CD1c-positive myeloid dendritic cell (primary cell): ENCODE results near the gene GTPBP2.

Experiments
- DNase-seq: peaks from one replicate; pipeline ENCODE4 v3.0.0-alpha.2; 2016; ENCODE audit errors: extremely low spot score

The GTPBP2 gene

DNA sequence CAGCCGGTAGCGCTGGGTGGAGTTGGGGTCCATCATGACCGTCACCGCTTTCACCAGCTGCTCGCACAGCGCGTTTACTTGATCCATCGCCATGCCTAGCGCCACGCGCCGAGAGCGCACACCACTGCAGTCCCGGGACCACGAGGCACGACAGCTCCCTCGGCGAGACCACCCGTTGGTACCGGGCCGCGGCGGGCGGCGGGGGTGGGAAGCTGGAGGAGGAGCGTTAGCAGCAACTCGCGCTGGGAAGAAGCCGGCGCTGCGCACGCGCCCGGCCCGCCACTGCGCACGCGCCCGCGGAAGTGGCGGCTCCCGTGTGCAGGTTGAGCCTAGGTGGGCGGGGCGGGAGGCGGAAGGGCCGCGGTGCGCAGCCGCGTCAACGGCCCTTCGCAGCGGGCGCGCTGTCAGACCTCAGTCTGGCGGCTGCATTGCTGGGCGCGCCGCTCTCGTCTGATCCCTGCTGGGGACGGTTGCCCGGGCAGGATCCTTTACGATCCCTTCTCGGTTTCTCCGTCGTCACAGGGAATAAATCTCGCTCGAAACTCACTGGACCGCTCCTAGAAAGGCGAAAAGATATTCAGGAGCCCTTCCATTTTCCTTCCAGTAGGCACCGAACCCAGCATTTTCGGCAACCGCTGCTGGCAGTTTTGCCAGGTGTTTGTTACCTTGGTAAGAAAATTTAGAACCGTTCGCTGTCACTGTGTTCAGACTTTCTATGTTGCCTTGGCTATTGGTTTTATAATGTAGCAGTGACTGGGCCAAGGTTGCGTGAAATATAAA is 53.1 kb downstream of the GTPBP2 start, which contains the start of the genes POLH and XPO5:
TSS of gene POLH (plus strand) at position 414 of the 780 bp plus-strand sequence. CDS start 6,135 bp downstream, outside the sequence.
TSS of gene XPO5 (minus strand) at position 267 of the 780 bp plus-strand sequence. CDS start at position 93, 174 bp downstream.
- peak; percentile 97 for DNase-seq

DNA sequence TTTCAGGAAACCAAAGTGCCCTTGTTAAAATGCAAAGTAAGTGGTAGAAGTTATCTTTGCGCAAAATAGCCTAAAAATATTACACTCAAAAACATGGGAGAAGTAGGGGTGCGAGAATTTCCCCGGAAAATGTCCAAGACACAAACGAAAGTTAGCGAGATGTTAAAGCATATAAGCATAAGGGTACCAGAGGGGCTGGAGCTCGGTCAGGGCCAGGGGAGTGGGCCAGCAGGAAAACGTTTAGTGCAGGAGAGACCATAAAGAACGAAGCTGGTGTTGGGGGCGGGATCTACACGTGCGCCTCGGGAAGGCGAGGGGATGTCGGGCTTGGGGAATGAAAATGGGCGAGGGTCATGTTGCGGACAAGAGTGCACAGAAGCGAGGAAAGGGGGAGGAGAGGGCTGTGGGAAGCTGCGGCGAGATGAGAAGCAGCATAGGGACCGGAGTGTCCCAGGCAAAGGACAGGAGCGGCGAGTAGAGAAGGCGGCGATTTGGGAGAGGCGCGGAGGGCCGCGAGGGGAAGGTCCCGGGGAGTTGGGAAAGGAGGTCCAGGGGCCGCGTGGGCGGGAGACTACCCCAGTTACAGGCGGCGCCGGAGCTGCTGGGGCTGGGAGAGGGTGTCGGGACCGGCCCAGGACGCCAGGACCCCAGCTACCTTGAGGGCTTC is 53.8 kb downstream of the GTPBP2 start:
- peak; percentile 64 for DNase-seq

DNA sequence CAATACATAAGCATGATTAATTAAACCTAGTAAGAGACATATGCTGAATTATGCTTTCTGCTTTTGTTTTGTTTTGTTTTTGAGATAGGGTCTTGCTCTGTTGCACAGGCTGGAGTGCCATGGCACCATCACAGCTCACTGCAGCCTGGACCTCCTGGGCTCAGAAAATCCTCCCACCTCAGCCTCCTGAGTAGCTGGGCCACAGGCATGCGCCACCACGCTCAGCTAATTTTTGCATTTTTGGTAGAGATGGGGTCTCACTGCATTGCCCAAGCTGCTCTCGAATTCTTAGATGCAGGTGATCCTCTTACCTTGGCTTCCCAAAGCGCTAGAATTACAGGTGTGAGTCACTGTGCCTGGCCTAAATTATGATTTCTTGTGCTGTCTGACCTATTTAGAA is 57.0 kb downstream of the GTPBP2 start:
- no peak for DNase-seq

DNA sequence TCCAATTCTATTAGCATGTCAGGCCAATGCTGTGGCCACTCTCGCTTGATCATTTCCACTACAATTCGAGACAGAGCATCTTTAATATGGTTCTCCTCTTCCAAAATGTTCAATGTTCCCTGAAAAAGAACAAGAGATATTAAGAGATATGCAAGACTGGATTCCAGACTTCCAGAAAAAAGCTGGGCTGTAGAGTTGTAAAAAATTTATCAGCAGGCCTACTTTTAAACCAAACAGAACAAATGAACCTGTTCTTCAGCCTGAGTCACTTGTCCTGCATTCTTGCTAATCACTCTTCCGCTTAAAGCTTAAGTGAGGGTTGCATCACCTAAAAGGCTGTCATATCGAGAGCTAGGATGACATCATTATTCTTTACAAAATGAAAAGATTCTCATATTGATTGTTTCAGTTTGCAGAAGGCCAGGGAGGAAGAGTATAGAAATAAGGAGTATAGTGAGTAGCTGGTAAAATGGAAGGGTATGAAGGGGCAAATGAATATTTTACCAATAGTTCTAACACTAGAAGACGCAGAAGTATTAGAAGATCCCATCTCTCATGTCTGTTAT is 58.1 kb downstream of the GTPBP2 start:
- peak; percentile 6 for DNase-seq
